ENCODE data around the gene RPSA. TPM values are rescaled to one million over a fixed set of nuclear protein-coding genes. Genes with fewer than 3 reads are reported as not detected.
"Not testable (repeated sequence)": the region's sequence is repeated elsewhere in the genome, so short reads cannot be mapped to it uniquely, and the experiment has no call there.

The RPSA gene
- total RNA-seq, 1 donor from 2014 or later: 1,286 TPM

- DNase-seq: not testable (repeated sequence)
Measured at GRCh38 chr3:39458579-39458978, 52.1 kb downstream of the RPSA start.

GRCh38 chr3:39460677-39461076 is 54.2 kb downstream of the RPSA start:
- DNase-seq: peak; percentile 54

Small RNAs within 50 kb of the gene (small RNA-seq; reads per million reads assigned to genes)
- not detected for gene SNORA6
- gene SNORA62: not detected

Other genes starting within 250 kb of the RPSA start
- not detected for gene XIRP1, start 214.1 kb upstream of the RPSA start, total RNA-seq
- gene CX3CR1, start 126.7 kb upstream of the RPSA start, total RNA-seq: 11.4 TPM
- not detected for gene CCR8, start 77.0 kb upstream of the RPSA start, total RNA-seq
- 12.2 TPM for gene SLC25A38, start 23.4 kb upstream of the RPSA start, total RNA-seq
- 0.94 TPM for gene MOBP, start 61.0 kb downstream of the RPSA start, total RNA-seq

All from occipital lobe (tissue), 3 donors.